Choroid plexus epithelial cell (primary cell): Measurements from ENCODE around the gene MPI.
A peak's percentile ranks its signal among the peaks of the same experiment; 100 is the strongest.

Experiments used
- DNase-seq: peaks from one replicate; pipeline ENCODE4 v3.0.0-alpha.2; 2010; ENCODE audit warnings: low read depth
- H3K4me3 ChIP-seq: 2 replicates; pipeline ENCODE4 v1.5.1; 2011; ENCODE audit warnings: low read depth, mild to moderate bottlenecking, control low read depth, low read length, moderate library complexity
- TF ChIP-seq, protein P1 (sequence below): conservative IDR thresholded peaks from 2 replicates; pipeline ENCODE4 v1.5.1; 2011; ENCODE audit warnings: low read depth, mild to moderate bottlenecking, control low read depth, inconsistent platforms, low read length, moderate library complexity

Gene MPI

GRCh38 chr15:74864296-74864695, 25.5 kb upstream of the MPI start:
- DNase-seq = no peak
- no peak overlapping the region for H3K4me3 ChIP-seq
- TF ChIP-seq, protein P1, sequence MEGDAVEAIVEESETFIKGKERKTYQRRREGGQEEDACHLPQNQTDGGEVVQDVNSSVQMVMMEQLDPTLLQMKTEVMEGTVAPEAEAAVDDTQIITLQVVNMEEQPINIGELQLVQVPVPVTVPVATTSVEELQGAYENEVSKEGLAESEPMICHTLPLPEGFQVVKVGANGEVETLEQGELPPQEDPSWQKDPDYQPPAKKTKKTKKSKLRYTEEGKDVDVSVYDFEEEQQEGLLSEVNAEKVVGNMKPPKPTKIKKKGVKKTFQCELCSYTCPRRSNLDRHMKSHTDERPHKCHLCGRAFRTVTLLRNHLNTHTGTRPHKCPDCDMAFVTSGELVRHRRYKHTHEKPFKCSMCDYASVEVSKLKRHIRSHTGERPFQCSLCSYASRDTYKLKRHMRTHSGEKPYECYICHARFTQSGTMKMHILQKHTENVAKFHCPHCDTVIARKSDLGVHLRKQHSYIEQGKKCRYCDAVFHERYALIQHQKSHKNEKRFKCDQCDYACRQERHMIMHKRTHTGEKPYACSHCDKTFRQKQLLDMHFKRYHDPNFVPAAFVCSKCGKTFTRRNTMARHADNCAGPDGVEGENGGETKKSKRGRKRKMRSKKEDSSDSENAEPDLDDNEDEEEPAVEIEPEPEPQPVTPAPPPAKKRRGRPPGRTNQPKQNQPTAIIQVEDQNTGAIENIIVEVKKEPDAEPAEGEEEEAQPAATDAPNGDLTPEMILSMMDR = no peak

GRCh38 chr15:74865316-74865715, 24.5 kb upstream of the MPI start:
- no peak for DNase-seq
- TF ChIP-seq, protein P1 = no peak
- H3K4me3 ChIP-seq = no peak overlapping the region

DNA sequence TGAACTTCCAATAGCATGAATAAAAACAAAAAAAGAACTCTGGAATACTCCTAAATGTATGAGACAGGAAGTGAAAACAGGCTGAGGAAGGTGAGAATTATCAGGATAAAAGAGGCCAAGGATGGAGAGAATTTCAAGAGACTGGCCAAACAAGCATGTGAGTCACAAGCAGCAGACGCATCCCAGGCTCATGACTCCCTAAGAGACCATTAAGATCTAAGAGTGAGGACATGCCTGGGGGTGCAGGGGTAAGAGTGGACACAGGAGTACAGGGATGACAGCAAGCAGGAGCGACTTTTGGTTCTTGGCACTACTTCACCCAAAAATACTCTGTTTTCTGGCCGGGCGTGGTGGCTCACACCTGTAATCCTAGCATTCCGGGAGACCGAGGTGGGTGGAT, 23.8 kb upstream of the MPI start:
- TF ChIP-seq, protein P1 = no peak
- no peak overlapping the region for H3K4me3 ChIP-seq
- peak; percentile 63 for DNase-seq

DNA sequence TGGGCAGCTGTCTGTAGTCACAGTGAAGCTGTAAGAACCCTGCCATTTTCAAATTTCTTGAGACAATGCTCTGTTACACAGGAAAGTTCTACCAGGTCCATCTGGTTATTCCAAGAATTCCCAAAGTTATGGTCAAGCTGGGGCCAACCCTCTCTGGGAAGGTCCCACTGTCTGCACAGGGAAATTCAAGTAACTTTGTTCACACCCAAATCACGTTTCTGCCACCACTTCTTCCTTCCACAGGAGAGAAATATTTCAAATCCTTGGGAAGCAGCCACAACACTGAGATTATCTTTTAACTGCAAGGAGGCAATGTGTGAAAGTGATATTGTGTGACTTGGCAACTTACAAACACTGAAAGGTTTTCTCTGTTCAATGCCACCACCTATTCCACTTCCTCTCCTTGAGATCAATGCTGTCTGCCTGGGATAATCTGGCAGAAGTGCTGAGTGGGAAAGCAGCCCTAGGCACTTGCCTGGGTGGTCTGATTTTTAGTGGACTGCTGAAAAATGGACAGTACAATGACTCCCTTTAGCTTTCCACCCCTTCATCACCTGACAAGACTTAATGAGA, 22.3 kb upstream of the MPI start:
- no peak for DNase-seq
- H3K4me3 ChIP-seq = no peak overlapping the region
- TF ChIP-seq, protein P1 = no peak

DNA sequence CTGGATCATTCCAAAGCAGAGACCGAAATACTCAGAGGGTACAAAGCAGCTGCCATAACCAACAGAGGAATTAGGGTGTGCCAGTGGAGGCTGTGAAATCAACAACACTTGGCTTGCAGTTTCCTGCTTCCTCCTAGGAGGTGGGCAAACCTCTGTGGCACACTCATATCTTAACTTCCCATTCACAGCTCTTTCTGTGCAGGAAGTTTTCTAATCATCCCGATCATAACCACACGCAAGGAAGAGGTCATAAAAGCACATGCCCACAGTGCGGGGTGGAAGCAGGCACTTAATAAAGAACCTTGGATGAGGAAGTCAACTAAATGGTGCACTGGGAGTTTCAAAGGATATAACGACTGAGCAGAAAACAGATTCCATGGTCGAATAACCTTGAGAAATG, 21.8 kb upstream of the MPI start:
- TF ChIP-seq, protein P1 = no peak
- DNase-seq = no peak
- H3K4me3 ChIP-seq = no peak overlapping the region

DNA sequence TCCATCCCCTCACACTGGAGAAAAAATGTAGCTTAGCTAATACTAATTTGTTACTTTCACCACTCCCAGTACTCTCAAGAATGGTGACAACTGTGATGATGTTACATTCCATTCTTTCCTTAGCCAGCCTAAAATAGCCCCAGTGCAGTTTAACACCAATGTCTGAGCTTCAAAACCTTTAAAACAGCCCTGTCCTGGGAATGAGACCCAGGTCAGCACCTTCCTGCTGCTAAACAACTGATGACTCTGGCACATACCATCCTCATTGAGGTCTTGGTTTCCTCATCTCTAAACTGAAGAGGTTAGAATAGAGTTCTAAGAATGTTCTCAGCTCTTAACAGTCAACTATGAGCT, 20.5 kb upstream of the MPI start:
- TF ChIP-seq, protein P1 = no peak
- H3K4me3 ChIP-seq = no peak overlapping the region

GRCh38 chr15:74869726-74870407, 20.0 kb upstream of the MPI start:
- TF ChIP-seq, protein P1 = no peak
- H3K4me3 ChIP-seq = no peak overlapping the region
- DNase-seq = peak; percentile 54

More for the DNA sequence above, 20.5 kb upstream of the MPI start:
- peak; percentile 23 for DNase-seq
